GM18868 (cell line): Measurements from ENCODE around the gene TACC2.

Experiments used
- ATAC-seq: cut with Tn5 transposase; IDR thresholded peaks from one replicate; pipeline ENCODE4 v1.9.1; 2021; ENCODE audit warnings: mild to moderate bottlenecking, moderate library complexity; ENCODE audit not compliant: unreplicated experiment

TACC2 gene

DNA sequence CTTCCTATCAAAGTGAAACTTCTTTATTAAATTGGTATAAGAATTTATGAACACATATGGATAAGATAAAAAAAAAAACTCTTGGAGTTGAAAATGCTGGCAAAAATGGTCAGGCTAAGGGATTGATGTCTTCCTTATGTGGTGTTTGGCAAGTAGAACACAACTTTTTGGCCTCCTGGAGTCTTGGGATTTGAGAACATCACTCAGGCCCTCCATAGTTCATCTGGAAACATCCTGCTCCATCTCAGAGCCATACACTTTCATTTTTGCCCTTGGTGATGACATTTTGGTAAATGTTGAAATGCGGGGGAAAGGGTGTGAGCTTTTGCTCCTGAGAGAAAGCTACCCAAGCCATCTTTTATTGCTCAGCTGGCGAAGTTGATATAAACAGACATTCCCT is 254.6 kb downstream of the TACC2 start:
- no peak for ATAC-seq

DNA sequence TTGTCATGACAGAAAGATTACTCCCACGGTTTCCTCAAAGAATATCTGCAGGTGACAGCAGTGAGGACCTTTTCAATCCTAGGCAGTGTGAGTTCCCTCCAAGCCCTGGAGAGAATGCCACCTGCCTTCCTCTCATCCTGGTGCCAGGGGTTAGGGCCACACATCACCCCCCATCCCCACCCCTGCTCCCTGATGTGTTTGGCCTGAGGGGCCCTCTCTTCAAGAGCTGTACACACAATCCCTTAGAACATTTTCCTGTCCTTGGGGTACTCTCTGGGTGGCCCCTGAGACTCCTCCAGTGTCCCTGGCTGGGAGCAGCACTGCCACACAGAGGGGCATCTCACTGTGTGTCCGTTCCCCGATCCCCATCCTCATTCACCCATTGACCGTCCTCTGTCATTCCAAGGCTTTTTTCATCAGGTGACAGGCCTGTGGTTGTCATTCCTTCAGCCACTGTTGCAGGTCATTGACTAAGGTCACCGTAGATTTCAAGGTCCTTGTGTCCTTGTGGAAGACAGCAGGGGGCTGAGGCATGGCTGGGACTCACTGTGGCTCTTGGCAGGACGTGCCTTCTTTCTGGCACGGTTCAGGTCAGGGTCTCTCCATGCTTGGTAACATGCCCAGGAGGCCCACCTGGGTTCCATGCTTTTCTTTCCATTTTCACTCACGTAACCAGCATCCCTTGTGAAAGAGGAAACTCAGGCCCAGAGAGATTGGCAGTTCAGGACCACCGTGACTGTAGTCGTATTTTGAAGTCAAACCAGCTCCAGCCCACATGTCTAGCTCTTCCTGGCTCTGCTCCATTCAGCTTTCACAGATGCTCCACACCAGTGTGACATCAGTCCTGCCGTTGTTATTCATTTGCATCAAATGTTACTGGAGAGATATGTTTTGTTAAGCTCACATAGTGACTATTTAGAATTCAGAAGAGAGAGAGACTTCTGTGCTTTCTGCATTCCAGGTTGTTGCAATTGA is 255.3 kb downstream of the TACC2 start:
- no peak for ATAC-seq

DNA sequence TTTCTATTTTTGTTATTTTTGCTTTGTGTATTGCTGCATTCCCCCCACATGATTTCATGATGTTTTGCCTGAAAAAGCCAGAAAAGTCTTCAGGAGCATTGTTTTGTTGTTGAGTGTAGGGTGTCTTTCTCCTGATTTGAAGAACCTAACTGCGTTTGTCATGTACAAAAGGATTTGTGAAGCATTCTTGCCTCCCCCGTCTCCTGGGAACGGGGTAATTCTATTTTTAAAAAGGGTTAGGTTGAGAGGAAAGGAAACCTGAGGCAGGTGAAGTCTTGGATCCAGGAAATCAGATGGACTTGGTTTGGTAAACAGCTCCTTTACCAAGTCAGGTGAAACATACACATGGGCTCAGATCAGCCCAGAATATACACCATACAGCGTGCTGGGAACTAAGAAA is 256.2 kb downstream of the TACC2 start:
- no peak for ATAC-seq

DNA sequence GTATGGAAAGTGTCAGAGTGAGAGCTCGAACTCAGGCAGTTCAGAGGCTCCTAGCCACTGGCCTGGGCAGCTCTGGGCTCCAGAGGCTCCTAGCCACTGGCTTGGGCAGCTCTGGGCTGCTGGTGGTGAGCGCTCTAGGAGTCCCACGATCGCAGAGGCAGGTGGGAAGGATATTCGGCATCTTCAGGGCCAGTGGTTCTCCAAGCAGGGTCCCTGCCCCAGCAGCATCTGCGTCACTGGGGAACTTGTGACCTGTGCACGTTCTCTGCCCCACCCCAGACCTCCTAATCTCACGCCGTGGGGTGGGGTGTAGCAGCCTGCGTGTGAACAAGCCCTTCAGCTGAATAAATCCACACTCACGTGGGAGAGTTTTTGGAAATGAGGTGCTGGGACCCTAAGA is 256.9 kb downstream of the TACC2 start:
- ATAC-seq, result no peak

DNA sequence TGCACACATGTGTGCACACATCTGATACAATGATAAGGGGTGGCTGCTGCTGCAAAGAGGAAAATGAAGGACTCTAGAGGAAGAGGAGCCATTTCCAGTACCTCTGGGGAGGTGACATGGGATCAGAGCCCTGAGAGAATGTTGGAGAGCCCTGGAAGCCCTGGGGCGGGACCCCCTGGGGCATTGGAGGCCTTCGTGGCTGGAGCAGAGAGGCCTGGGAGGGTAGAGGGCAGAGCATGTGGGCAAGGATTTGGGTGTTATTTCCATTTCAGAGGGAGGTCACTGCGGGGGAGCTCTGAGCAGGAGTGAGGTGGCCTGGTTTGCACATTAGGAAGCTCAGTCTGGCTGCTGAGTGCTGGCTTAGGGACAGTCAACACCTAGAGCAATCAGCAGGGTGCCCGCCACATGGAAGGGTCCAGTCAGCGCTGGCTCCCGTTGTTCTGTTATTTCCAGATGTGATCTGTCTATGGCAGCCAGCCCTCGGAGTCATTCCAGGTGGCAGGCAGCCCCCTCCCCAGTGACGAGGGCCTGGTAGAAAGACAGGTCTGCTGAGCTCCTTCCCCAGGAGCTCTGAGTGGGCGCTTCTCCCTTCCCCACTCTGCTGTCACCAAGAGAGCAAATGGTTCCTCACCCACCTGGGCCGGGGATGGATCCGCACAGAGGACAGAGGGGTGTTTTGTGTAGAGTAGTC is 258.0 kb downstream of the TACC2 start:
- no peak for ATAC-seq

DNA sequence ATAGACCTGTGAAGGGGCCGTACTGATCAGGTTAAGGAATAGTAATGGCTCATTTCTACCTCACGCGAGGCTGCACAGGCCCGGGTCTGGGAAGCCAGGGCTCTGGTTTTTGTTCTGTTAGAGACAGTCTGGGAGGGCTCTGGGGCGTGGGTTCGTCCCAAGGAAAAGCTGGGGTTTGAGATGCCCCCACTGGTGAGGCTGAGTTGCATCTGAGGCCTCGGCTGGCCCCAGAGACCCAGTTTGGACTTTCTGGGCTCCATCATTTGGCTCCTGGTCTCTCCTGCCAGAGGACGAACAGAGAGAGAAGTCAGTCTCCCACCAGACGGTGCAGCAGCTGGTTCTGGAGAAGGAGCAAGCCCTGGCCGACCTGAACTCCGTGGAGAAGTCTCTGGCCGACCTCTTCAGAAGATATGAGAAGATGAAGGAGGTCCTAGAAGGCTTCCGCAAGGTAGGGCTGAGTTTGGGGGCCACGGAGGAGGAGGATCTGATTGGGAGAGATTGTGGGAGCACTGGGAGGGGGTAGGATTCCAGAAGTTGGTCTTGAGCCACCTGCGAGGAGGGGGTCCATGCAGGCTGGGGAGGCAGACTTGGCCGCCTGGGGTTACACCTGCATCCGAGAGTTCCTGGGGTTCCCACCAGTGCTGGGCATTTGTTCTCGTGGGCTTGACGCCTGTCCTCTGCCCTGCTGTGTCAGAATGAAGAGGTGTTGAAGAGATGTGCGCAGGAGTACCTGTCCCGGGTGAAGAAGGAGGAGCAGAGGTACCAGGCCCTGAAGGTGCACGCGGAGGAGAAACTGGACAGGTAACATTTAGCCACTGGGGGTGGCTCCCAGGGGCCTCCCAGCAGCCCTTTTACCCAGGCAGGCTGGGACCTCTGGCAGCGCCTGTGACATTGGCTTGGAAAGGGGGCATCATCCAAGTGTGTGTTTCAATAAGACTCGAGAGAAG is 259.7 kb downstream of the TACC2 start:
- no peak for ATAC-seq

DNA sequence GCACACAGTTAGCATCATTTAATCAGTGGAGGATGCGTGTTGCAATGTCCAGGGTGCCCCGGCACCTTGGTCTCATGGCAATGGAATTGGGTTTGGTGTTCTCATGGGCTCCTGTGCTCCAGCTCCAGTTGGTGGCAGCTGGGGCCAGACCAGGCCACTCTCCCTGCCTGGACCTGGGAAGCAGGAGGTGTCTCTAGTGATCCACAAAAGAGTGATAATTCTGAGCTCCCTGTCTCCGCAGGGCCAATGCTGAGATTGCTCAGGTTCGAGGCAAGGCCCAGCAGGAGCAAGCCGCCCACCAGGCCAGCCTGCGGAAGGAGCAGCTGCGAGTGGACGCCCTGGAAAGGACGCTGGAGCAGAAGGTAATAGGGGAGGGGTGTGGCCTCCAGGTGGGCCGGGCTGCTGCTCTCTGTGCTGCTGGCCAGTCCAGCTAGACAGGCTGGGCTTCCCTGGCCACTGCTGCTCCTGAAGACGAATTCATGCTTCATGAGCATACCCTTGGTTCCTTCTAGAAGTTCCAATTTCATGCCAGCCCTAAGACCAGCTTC is 260.4 kb downstream of the TACC2 start:
- no peak for ATAC-seq

DNA sequence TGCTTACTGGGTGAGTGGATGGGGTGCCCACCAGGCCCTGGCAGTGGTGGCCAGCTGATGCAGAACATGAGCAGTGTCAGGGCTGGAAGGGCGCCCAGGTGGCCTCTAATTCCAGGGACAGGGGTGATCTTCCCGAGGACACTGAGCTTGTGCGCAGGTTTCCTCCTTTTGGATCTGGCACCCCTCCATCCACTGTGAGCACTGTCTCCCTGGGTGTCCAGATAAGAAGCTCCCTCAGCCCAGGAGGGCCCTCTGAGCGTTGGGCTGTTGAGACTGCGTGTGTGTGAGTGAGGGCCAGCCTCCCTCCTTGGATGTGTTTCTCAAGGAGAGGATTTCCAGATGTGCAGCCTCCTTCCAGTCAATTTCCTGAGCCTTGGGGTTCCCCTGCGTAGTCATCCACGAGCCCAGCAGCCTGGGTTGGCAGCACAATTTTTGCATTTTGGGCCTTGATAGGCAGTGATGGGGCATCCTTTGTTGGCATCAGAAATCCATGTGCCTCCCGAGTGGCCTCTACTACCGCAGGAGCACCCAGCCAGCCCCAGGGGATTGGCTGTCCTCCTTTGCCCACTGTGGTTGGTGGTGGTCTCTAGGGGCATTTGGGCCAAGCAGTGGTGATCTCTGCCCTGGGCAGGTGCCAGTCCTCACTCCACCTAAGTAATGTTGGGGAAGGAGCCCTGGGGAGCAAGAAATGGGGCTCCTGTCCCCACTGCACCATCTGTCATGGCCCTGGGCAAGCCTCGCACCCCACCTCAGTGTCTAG is 261.2 kb downstream of the TACC2 start:
- ATAC-seq, result no peak

DNA sequence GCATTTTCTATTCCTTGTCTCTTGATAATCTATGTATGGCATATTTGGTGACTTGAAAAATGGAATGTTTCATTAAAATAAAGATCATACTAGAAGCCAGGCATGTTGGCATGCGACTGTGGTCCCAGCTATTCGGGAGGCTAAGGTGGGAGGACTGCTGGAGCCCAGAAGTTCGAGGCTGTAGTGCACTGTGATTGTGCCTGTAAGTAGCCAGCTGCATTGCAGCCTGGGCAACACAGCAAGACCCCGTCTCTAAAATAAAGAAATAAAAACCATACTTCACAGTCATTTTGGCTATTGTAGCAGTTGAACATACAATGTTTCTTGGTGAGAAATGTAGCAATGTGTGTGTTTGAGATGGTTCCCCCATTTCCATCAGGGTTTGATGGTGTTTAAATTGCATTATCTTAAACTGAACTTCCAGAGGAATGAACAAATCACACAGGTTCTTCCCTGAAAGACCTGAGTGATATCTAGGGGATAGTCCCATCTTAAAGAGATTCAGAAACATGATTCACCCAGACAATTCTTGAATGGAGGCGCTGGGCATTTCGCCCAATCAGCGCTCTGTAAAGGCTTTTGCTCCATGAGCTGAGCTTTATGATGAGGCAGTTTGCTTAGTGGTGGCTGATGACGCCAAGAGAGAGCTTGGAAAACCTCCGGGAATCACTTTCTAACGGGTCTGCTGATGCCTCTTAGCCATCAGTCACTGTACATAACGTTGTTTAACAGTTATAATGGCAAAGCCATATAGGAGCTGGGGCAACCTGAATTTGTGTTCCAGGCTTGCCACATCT is 262.7 kb downstream of the TACC2 start:
- no peak for ATAC-seq

DNA sequence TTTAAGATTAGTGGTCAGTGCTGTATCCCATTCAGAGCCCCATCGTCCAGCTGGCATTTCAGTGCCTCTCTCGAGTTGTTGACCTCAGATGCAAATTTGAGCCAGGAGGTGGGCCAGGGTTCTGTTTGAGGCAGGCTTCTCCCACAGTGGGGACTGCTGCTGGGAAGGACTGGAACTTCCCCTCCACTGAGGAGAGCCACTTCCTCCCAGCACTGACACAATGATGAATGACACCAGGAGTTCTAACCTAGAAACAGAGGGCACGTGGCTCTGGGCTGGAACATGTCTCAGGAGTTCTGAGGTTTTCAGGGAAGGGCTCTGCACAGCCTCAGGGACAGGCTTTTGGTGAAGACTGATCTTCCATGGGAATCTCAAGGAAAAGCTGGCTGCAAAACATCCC is 263.8 kb downstream of the TACC2 start:
- no peak for ATAC-seq

DNA sequence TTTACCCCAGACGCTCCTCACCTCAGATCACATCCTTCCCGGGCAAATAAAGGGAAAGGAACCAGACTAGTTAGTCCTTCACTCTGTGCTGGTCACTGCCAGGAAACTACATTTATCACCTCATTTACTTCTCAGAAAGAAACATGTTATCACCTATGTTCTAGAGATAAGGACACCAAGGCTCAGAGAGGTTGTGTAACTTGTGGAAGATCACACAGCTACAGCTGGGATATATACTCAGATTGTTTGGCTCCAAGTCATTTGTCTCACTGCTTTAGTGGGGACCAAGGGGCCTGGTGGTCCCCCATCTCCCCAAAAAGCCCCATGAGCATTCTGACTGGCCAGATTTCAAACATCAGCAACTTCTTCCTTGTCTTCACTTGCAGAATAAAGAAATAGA is 264.6 kb downstream of the TACC2 start:
- no peak for ATAC-seq

DNA sequence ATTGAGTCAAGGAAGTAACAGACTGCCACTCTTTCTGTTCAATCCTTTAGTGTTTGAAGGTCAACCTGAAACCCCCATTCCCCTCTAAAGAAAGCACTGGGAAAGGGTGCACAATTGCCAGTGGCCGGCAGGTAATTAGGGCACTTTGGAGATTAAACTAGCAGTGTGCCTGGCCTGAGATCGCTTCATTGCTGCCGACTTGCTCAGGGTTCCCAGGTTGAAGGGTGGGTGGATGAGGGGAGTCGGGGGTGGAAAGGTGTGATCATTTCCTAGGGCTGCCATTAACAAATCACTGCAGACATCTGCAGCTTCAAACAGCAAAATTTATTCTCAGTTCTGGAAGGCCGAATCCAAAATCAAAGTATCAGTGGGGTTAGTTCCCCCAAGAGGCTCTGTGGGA is 265.9 kb downstream of the TACC2 start:
- ATAC-seq, result no peak

DNA sequence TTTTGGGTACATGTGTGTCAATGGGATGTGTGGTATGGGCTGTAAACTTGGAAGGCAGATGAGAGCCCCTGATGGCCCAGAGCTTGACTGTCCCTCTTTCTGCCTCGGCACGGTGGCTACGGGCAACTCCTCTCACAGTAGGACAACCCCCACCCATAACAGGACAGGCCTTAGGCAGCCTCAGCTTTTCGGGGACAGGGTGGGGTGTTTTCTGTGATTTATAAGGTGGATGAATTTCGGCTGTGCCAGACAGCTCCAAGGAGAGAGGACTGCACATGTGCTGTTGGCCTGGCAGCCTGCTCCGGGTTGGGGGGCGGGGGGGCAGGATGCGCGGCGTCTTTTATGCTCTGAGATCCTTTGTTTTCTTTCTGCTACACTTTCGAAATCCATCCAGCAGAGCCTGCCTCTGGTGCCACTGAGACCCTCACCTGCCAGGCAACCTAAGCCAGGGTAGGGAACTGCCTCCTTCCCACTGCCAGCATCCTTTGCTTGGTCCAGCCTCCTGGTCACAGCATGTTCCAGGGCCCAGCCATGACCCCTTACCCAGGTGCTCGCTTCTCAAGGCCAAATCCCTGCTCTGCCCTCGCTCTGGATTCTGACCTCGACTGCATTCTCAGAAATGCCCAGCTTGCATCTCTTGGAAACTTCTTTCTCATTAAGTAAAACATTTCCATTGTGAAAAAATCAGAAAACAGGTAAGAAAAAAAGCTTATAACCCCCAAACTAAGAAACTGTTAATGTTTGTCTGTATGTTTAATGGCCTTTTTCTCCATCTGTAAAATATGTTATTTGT is 266.7 kb downstream of the TACC2 start:
- no peak for ATAC-seq

DNA sequence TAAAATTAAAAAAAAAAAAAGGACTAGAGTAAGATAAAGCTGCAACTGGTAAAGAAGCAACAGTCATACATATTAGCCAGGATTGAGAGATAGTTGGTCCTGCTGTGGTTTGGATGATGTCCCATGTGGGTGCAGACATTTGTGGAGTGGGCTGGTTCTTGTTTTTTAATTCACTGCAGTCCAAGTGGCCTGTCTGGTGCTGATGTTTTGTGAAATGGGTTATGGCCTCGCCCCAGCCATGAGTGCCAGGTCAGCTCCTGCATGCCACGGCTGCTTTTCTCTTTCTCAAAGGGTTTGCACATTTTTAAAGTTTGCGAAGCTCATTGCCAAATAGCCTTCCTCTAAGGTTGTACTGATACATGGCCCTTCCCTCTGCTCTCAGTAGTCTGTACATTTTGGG is 268.1 kb downstream of the TACC2 start:
- ATAC-seq, result no peak

DNA sequence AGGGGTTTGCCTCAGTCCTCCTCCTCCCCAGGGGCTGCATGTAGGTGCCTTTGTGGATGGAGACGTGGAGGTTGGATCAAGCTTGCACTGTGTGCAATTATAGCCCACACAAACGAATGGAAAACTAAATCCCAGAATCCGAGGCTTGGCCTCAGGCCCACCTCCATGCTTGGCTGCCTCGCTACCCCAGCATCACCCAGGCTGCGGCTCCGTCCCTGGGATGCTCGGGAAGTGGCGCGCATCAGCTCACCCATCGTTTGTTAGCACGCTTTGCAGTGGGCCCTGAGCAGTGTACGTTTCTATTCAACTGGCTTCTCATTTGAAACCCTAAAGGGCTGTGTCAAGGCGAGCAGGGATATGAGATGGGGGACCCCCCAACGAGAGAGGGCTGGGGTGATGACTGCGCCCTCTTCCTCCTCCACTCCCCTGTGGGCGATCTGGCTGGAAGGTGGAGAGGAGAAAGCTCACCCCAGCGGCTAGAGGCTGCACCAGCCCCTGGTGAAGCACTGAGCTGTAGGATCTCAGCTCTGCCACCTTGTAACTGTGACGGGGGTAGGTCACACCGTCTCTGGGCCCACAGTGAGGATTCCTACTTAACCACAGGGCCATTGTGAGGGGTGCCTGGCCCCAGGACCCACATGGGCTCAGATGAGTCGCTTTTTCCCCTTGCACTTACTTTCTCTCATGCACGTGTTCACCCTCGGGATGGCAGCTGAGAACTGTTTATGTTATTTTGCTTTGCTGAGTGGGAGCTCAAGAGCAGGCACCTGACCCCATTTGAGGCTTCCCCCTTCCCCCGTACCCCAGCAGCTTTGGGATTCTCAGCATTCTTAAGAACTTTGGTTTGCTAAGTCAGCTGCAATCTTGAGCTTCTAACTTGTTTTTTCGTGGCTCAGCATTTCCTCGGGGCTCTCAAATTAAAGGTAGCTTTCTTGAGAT is 269.4 kb downstream of the TACC2 start:
- ATAC-seq, result no peak

DNA sequence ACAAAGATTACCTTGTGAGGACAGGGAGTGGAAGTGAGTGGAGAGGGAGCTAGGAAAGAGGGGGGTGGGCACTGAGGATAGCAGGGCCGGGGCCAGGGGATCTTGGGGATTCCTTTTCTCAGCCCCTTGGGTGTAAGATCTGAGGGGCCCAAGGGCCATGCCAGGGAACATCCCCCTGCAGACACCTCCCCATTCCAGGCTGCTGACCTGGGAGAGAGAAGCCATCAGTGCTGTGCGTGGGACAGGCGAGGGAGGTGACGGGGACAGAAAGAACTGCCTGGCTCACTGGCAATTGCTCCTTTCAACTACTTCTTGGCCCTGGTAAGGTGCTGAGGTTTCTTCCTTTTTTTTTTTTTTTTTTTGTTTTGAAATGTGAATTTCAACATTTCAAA is 270.1 kb downstream of the TACC2 start:
- no peak for ATAC-seq

DNA sequence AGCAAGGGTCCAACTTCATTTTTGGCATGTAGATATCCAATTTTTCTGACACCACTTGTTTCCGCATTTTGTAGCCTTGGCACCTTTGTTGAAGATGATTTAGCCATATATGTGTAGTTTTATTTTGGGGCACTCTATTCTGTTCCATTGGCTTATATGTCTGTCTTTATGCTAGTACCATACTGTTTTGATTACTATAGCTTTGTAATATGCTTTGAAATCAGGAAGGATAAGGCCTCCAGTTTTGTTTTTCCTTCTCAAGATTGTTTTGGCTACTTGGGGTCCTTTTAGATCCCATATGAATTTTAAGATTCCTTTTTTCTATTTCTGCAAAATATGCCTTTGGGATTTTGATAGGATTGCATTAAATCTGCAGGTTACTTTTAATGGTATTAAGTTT is 272.6 kb downstream of the TACC2 start:
- ATAC-seq, result no peak
